Measurements from ENCODE around the gene HECTD1. TPM values are rescaled to one million over a fixed set of nuclear protein-coding genes. Genes with fewer than 3 reads are reported as not detected.

Gene HECTD1
- total and polyA plus RNA-seq, 7 experiments from 2014 or later = 25.5 to 163 (median 147) TPM

DNA sequence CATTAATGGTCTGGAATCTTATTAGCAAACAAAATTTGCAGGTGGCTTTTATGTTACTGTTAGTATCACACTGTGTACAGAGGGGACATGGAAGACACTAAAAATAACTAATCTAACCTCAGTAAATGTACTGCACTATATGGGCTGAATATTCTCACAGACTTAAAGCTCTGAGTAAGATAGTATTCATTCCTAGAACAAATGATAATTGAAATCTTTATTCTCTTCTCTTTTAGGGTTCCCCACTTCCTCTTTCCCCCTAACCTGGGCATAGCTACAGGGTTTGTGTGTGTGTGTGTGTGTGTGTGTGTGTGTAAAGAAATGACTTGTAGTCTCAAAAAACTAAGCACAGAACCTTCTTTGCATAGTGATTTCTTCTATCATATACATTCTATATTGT, 21.4 kb upstream of the HECTD1 start:
- DNase-seq = no peak
- H3K27me3 ChIP-seq (ENCODE audit: control insufficient read depth in 2 of 2, insufficient read depth in 2 of 2, low read length in 2 of 2) = no peaks in the 10 kb centered on the region
- no peaks in the 10 kb centered on the region for H3K4me1 ChIP-seq (ENCODE audit: control insufficient read depth in 2 of 2, insufficient read depth in 2 of 2, low read length in 2 of 2)
- no peak overlapping the region for H3K4me3 ChIP-seq (ENCODE audit: low read length)
- Mint-ChIP-seq H3K4me3 (no peak overlapping the region), H3K27ac (no peak overlapping the region), H3K36me3 (no peaks in the 10 kb centered on the region), H3K27me3 (peaks cover 0 to 9% (median 0%) of the 10 kb centered on the region in 5 donors), H3K4me1 (no peaks in the 10 kb centered on the region), H3K9me3 (peaks cover 0 to 9% (median 0%) of the 10 kb centered on the region in 11 donors)
- intact Hi-C loops (cut with micrococcal nuclease) = no loop called here
- H3K27ac ChIP-seq (ENCODE audit: low read depth, low read length) = no peak overlapping the region
- H3K36me3 ChIP-seq (ENCODE audit: control insufficient read depth in 2 of 3, insufficient read depth in 3 of 3, low read length in 3 of 3) = no peaks in the 10 kb centered on the region
- ChIA-PET POLR2A (no interaction called here), CTCF (interaction anchor here (0.7 kb wide), 1 partner anchor 11 kb away, joined by 3 read pairs; no protein-coding TSS in a partner anchor)
- ATAC-seq = no peak
- no peaks in the 10 kb centered on the region for H3K9me3 ChIP-seq (ENCODE audit: control insufficient read depth in 2 of 3, low read length in 3 of 3)

DNA sequence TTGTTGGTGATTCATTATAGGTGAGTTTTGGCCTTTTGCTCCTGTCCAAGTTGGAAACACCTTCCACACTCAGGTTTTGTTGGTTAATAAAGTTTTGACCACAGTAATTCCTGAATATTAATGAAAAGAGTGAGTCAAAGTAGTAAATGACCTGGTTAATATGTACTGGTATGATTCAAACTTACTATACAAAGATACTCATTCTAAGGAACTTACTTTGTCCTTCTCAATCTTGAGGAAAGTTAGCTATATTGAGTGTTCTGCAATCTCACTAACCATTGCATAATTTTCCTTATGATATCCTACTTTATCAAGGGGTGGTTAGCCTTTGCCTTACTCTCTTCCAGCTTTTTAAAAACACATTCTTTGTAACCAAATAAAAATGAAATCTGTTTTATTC, 20.9 kb upstream of the HECTD1 start:
- Histone ChIP-seq H3K4me1 (ENCODE audit: control insufficient read depth in 2 of 2, insufficient read depth in 2 of 2, low read length in 2 of 2) (no peaks in the 10 kb centered on the region), H3K9me3 (ENCODE audit: control insufficient read depth in 2 of 3, low read length in 3 of 3) (no peaks in the 10 kb centered on the region), H3K36me3 (ENCODE audit: control insufficient read depth in 2 of 3, insufficient read depth in 3 of 3, low read length in 3 of 3) (no peaks in the 10 kb centered on the region), H3K27me3 (ENCODE audit: control insufficient read depth in 2 of 2, insufficient read depth in 2 of 2, low read length in 2 of 2) (no peaks in the 10 kb centered on the region), H3K27ac (ENCODE audit: low read depth, low read length) (no peak overlapping the region), H3K4me3 (ENCODE audit: low read length) (no peak overlapping the region)
- H3K4me3 Mint-ChIP-seq = no peak overlapping the region
- ChIA-PET POLR2A (no interaction called here), CTCF (no interaction called here)
- intact Hi-C loops (cut with micrococcal nuclease) = no loop called here
- no peak overlapping the region for H3K27ac Mint-ChIP-seq
- peaks cover 0 to 6% (median 0%) of the 10 kb centered on the region in 5 donors for H3K27me3 Mint-ChIP-seq
- no peaks in the 10 kb centered on the region for H3K4me1 Mint-ChIP-seq
- H3K36me3 Mint-ChIP-seq = no peaks in the 10 kb centered on the region
- H3K9me3 Mint-ChIP-seq = peaks cover 0 to 9% (median 0%) of the 10 kb centered on the region in 11 donors
- no peak for DNase-seq
- no peak for ATAC-seq

GRCh38 chr14:31224808-31225207, 17.2 kb upstream of the HECTD1 start:
- Histone ChIP-seq H3K9me3 (ENCODE audit: control insufficient read depth in 2 of 3, low read length in 3 of 3) (no peaks in the 10 kb centered on the region), H3K4me3 (ENCODE audit: low read length) (no peak overlapping the region), H3K27ac (ENCODE audit: low read depth, low read length) (no peak overlapping the region), H3K27me3 (ENCODE audit: control insufficient read depth in 2 of 2, insufficient read depth in 2 of 2, low read length in 2 of 2) (no peaks in the 10 kb centered on the region), H3K4me1 (ENCODE audit: control insufficient read depth in 2 of 2, insufficient read depth in 2 of 2, low read length in 2 of 2) (no peaks in the 10 kb centered on the region), H3K36me3 (ENCODE audit: control insufficient read depth in 2 of 3, insufficient read depth in 3 of 3, low read length in 3 of 3) (no peaks in the 10 kb centered on the region)
- no peak for ATAC-seq
- H3K36me3 Mint-ChIP-seq = no peaks in the 10 kb centered on the region
- POLR2A ChIA-PET = interaction anchor here (1.1 kb wide), 1 partner anchor 16 kb away, joined by 3 read pairs; no protein-coding TSS in a partner anchor
- no peak overlapping the region for H3K4me3 Mint-ChIP-seq
- CTCF ChIA-PET = no interaction called here
- intact Hi-C loops (cut with micrococcal nuclease) = no loop called here
- H3K4me1 Mint-ChIP-seq = no peaks in the 10 kb centered on the region
- no peak overlapping the region for H3K27ac Mint-ChIP-seq
- peaks cover 0 to 9% (median 0%) of the 10 kb centered on the region in 11 donors for H3K9me3 Mint-ChIP-seq
- no peak for DNase-seq
- peaks cover 0 to 9% (median 0%) of the 10 kb centered on the region in 5 donors for H3K27me3 Mint-ChIP-seq

DNA sequence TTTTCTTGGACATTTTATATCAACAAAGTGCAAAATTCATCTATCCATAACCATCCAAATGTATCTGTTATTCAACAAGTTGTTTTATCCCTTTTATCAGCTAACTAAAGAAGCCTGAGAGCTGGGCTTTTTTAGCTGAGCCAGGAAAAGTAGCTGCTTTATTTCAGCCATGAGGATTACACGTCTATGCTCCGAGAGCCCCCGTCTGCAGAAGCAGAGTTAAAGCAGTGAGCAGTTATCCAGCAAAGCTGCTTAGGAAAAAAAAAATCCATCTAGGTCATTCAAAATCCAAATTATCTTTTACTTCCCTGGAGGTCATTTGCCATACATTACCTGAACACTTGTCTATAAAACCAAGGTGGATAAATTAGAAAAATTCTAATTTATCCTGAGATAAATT, 15.7 kb upstream of the HECTD1 start:
- Mint-ChIP-seq H3K36me3 (no peaks in the 10 kb centered on the region), H3K9me3 (peaks cover 0 to 9% (median 0%) of the 10 kb centered on the region in 11 donors), H3K27ac (no peak overlapping the region), H3K4me3 (no peak overlapping the region), H3K27me3 (peaks cover 0 to 6% (median 0%) of the 10 kb centered on the region in 5 donors), H3K4me1 (no peaks in the 10 kb centered on the region)
- intact Hi-C loops (cut with micrococcal nuclease) = no loop called here
- no peaks in the 10 kb centered on the region for H3K36me3 ChIP-seq (ENCODE audit: control insufficient read depth in 2 of 3, insufficient read depth in 3 of 3, low read length in 3 of 3)
- no peak overlapping the region for H3K27ac ChIP-seq (ENCODE audit: low read depth, low read length)
- DNase-seq = no peak
- no peaks in the 10 kb centered on the region for H3K4me1 ChIP-seq (ENCODE audit: control insufficient read depth in 2 of 2, insufficient read depth in 2 of 2, low read length in 2 of 2)
- H3K27me3 ChIP-seq (ENCODE audit: control insufficient read depth in 2 of 2, insufficient read depth in 2 of 2, low read length in 2 of 2) = no peaks in the 10 kb centered on the region
- H3K4me3 ChIP-seq (ENCODE audit: low read length) = no peak overlapping the region
- CTCF ChIA-PET = no interaction called here
- ATAC-seq = no peak
- no peaks in the 10 kb centered on the region for H3K9me3 ChIP-seq (ENCODE audit: control insufficient read depth in 2 of 3, low read length in 3 of 3)
- POLR2A ChIA-PET = no interaction called here

GRCh38 chr14:31222834-31223233, 15.2 kb upstream of the HECTD1 start:
- DNase-seq (no peak), ATAC-seq (no peak)
- Mint-ChIP-seq H3K36me3 (no peaks in the 10 kb centered on the region), H3K9me3 (peaks cover 0 to 9% (median 0%) of the 10 kb centered on the region in 11 donors), H3K27ac (no peak overlapping the region), H3K27me3 (peaks cover 0 to 6% (median 0%) of the 10 kb centered on the region in 5 donors), H3K4me1 (no peaks in the 10 kb centered on the region), H3K4me3 (no peak overlapping the region)
- H3K4me1 ChIP-seq (ENCODE audit: control insufficient read depth in 2 of 2, insufficient read depth in 2 of 2, low read length in 2 of 2) = no peaks in the 10 kb centered on the region
- H3K4me3 ChIP-seq (ENCODE audit: low read length) = no peak overlapping the region
- no peaks in the 10 kb centered on the region for H3K27me3 ChIP-seq (ENCODE audit: control insufficient read depth in 2 of 2, insufficient read depth in 2 of 2, low read length in 2 of 2)
- H3K9me3 ChIP-seq (ENCODE audit: control insufficient read depth in 2 of 3, low read length in 3 of 3) = no peaks in the 10 kb centered on the region
- no peak overlapping the region for H3K27ac ChIP-seq (ENCODE audit: low read depth, low read length)
- POLR2A ChIA-PET = no interaction called here
- intact Hi-C loops (cut with micrococcal nuclease) = no loop called here
- H3K36me3 ChIP-seq (ENCODE audit: control insufficient read depth in 2 of 3, insufficient read depth in 3 of 3, low read length in 3 of 3) = no peaks in the 10 kb centered on the region
- CTCF ChIA-PET = no interaction called here

DNA sequence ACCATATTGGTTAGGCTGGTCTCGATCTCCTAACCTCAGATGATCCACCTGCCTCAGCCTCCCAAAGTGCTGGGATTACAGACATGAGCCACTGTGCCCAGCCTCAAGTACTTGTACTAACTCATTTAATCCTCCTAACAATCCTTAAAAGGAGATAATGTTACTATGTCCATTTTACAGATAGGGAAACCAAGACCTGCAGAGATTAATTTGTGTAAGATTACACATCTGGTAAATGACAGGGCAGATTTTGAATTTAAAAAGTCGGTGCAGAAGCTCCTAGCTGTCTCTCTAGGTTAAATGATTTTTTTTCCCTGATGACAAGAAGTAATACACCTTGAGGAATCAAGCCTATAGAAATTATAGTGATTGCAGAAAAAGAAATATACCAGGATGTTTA, 13.7 kb upstream of the HECTD1 start:
- no peak overlapping the region for H3K27ac Mint-ChIP-seq
- H3K27me3 ChIP-seq (ENCODE audit: control insufficient read depth in 2 of 2, insufficient read depth in 2 of 2, low read length in 2 of 2) = no peaks in the 10 kb centered on the region
- no peak overlapping the region for H3K4me3 ChIP-seq (ENCODE audit: low read length)
- peaks cover 0 to 6% (median 0%) of the 10 kb centered on the region in 5 donors for H3K27me3 Mint-ChIP-seq
- intact Hi-C loops (cut with micrococcal nuclease) = no loop called here
- no peak overlapping the region for H3K4me3 Mint-ChIP-seq
- no peaks in the 10 kb centered on the region for H3K4me1 Mint-ChIP-seq
- ChIA-PET POLR2A (no interaction called here), CTCF (no interaction called here)
- H3K36me3 Mint-ChIP-seq = no peaks in the 10 kb centered on the region
- no peak for DNase-seq
- H3K36me3 ChIP-seq (ENCODE audit: control insufficient read depth in 2 of 3, insufficient read depth in 3 of 3, low read length in 3 of 3) = no peaks in the 10 kb centered on the region
- H3K9me3 ChIP-seq (ENCODE audit: control insufficient read depth in 2 of 3, low read length in 3 of 3) = no peaks in the 10 kb centered on the region
- no peak overlapping the region for H3K27ac ChIP-seq (ENCODE audit: low read depth, low read length)
- H3K4me1 ChIP-seq (ENCODE audit: control insufficient read depth in 2 of 2, insufficient read depth in 2 of 2, low read length in 2 of 2) = no peaks in the 10 kb centered on the region
- no peak for ATAC-seq
- peaks cover 0 to 9% (median 0%) of the 10 kb centered on the region in 11 donors for H3K9me3 Mint-ChIP-seq

DNA sequence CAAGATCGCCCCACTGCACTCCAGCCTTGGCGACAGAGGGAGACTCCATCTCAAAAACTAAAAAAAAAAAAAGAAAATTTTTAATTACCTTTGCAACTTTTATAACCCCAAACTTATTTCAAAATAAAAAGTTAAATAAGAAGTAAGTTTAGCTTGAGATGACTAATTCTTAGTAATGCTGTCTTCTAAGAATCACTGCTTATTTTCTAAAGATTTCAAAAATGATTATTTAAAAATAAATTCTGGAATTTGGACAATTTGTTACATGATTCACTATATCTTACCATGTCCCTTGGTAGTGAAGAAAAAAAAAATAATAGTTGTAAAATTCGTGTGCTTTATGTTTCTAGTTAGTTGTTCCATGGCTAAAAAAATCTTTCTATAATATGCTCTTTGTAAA, 11.6 kb upstream of the HECTD1 start:
- no peak overlapping the region for H3K27ac Mint-ChIP-seq
- intact Hi-C loops (cut with micrococcal nuclease) = no loop called here
- Histone ChIP-seq H3K27ac (ENCODE audit: low read depth, low read length) (no peak overlapping the region), H3K9me3 (ENCODE audit: control insufficient read depth in 2 of 3, low read length in 3 of 3) (no peaks in the 10 kb centered on the region), H3K4me3 (ENCODE audit: low read length) (no peak overlapping the region), H3K36me3 (ENCODE audit: control insufficient read depth in 2 of 3, insufficient read depth in 3 of 3, low read length in 3 of 3) (no peaks in the 10 kb centered on the region), H3K4me1 (ENCODE audit: control insufficient read depth in 2 of 2, insufficient read depth in 2 of 2, low read length in 2 of 2) (no peaks in the 10 kb centered on the region), H3K27me3 (ENCODE audit: control insufficient read depth in 2 of 2, insufficient read depth in 2 of 2, low read length in 2 of 2) (no peaks in the 10 kb centered on the region)
- H3K4me1 Mint-ChIP-seq = no peaks in the 10 kb centered on the region
- CTCF ChIA-PET = interaction anchor here (1.1 kb wide), 1 partner anchor 11 kb away, joined by 3 read pairs; the partner anchor contains the start of gene HECTD1
- peaks cover 0 to 6% (median 0%) of the 10 kb centered on the region in 5 donors for H3K27me3 Mint-ChIP-seq
- peaks cover 0 to 1% (median 0%) of the 10 kb centered on the region in 11 donors for H3K9me3 Mint-ChIP-seq
- no peaks in the 10 kb centered on the region for H3K36me3 Mint-ChIP-seq
- H3K4me3 Mint-ChIP-seq = no peak overlapping the region
- ATAC-seq (no peak), DNase-seq (no peak)
- POLR2A ChIA-PET = interaction anchor here (1.4 kb wide), 1 partner anchor 11 kb away, joined by 5 read pairs; the partner anchor contains the start of gene HECTD1

Data from naive thymus-derived CD4-positive, alpha-beta T cell (primary cell).